Activated CD8-positive, alpha-beta T cell treated with anti-CD3 and anti-CD28 coated beads, Interleukin-2, amount 10 ng/mL, durations not matched to agents 7 days and 5 days (primary cell): Measurements from ENCODE around the gene HSPB6. TPM values are rescaled to one million over a fixed set of nuclear protein-coding genes. Genes with fewer than 3 reads are reported as not detected.
A peak's percentile ranks its signal among the peaks of the same experiment; 100 is the strongest.

ENCODE experiments used
- ATAC-seq: fragments of 150-1000 bp; cut with Tn5 transposase; one replicate; pipeline ENCODE4 v1.10.0; 2021; ENCODE audit warnings: moderate library complexity
- CTCF ChIA-PET: fragments of 350-600 bp; sonication (Branson Sonifier 250); formaldehyde crosslinking; loops from one replicate; lab custom pipeline; 2021; ENCODE audit warnings: antibody characterized with exemption; lab: Charles Lee
- POLR2A ChIA-PET: fragments of 350-600 bp; sonication (Branson Sonifier 250); formaldehyde crosslinking; loops from one replicate; lab custom pipeline; 2021; ENCODE audit warnings: antibody characterized with exemption; lab: Charles Lee
- DNase-seq: peaks from one replicate; pipeline ENCODE4 v3.0.0-alpha.2; 2020
- H3K27ac Mint-ChIP-seq: one replicate; pipeline ENCODE4 v1.8.0; 2021; ENCODE audit warnings: mild to moderate bottlenecking, mixed read lengths
- H3K27me3 Mint-ChIP-seq: one replicate; pipeline ENCODE4 v1.8.0; 2021; ENCODE audit warnings: low read depth, mixed read lengths
- H3K36me3 Mint-ChIP-seq: one replicate; pipeline ENCODE4 v1.8.0; 2021; ENCODE audit warnings: low read depth, mixed read lengths
- H3K4me1 Mint-ChIP-seq: one replicate; pipeline ENCODE4 v1.8.0; 2021; ENCODE audit warnings: low read depth, mixed read lengths
- H3K4me3 Mint-ChIP-seq: one replicate; pipeline ENCODE4 v1.8.0; 2021; ENCODE audit warnings: mild to moderate bottlenecking, mixed read lengths
- H3K9me3 Mint-ChIP-seq: one replicate; pipeline ENCODE4 v1.8.0; 2022; ENCODE audit warnings: mixed read lengths; ENCODE audit not compliant: insufficient read depth
- total RNA-seq, 2 experiments: library from RNA; stranded (reverse); gene quantifications; one replicate each; pipeline ENCODE4 v1.2.3, GENCODE V29; 2021

HSPB6 gene
- total RNA-seq, 2 experiments from 2014 or later: 0.65 TPM; not detected in 1

GRCh38 chr19:35722897-35723296, 33.9 kb downstream of the HSPB6 start:
- DNase-seq: no peak
- no peak for ATAC-seq
- Mint-ChIP-seq H3K4me1 (peaks cover 18% of the 10 kb centered on the region), H3K27me3 (no peaks in the 10 kb centered on the region), H3K9me3 (no peaks in the 10 kb centered on the region), H3K36me3 (peaks cover 66% of the 10 kb centered on the region), H3K27ac (no peak overlapping the region), H3K4me3 (no peak overlapping the region)
- POLR2A ChIA-PET: interaction anchor here (1.3 kb wide), 1 partner anchor 18 kb away, joined by 5 read pairs; no protein-coding TSS in a partner anchor
- CTCF ChIA-PET: interaction anchor here (1.2 to 1.6 kb wide), 2 partner anchors 18 to 28 kb away, joined by 4 read pairs; no protein-coding TSS in a partner anchor

DNA sequence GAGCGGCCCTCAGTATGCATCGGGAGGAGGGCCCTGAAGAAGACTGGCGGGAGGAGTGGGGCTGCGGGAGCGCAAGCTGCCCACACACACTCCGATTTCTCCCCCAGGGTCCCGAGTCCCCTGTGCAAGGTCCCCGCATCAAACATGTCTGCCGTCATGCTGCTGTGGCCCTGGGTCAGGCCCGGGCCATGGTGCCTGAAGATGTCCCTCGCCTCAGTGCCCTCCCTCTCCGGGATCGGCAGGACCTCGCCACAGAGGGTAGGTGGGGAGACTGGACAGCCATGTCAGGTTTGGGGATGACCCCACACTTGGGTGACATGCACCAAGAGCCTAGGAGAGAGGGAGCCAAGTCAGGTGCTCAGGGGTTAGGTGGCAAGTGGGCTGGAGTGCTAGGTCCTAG, 34.4 kb downstream of the HSPB6 start:
- peaks cover 63% of the 10 kb centered on the region for H3K36me3 Mint-ChIP-seq
- H3K27me3 Mint-ChIP-seq: no peaks in the 10 kb centered on the region
- no peak overlapping the region for H3K4me3 Mint-ChIP-seq
- peaks cover 18% of the 10 kb centered on the region for H3K4me1 Mint-ChIP-seq
- ChIA-PET CTCF (interaction anchor here (1.4 kb wide), 1 partner anchor 18 kb away, joined by 3 read pairs; no protein-coding TSS in a partner anchor), POLR2A (interaction anchor here (1.3 kb wide), 1 partner anchor 18 kb away, joined by 3 read pairs; no protein-coding TSS in a partner anchor)
- H3K27ac Mint-ChIP-seq: no peak overlapping the region
- DNase-seq: no peak
- ATAC-seq: no peak
- H3K9me3 Mint-ChIP-seq: no peaks in the 10 kb centered on the region

DNA sequence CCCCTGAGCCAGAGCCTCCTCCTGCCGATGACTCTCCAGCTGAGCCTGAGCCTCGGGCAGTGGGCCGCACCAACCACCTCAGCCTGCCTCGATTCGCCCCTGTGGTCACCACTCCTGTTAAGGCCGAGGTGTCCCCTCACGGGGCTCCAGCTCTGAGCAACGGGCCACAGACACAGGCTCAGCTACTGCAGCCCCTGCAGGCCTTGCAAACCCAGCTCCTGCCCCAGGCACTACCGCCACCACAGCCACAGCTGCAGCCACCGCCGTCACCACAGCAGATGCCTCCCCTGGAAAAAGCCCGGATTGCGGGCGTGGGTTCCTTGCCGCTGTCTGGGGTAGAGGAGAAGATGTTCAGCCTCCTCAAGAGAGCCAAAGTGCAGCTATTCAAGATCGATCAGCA, 35.5 kb downstream of the HSPB6 start:
- peaks cover 22% of the 10 kb centered on the region for H3K4me1 Mint-ChIP-seq
- H3K27me3 Mint-ChIP-seq: no peaks in the 10 kb centered on the region
- H3K4me3 Mint-ChIP-seq: no peak overlapping the region
- no peak for DNase-seq
- POLR2A ChIA-PET: interaction anchor here (1.3 kb wide), 1 partner anchor 19 kb away, joined by 3 read pairs; no protein-coding TSS in a partner anchor
- CTCF ChIA-PET: interaction anchor here (1.4 kb wide), 1 partner anchor 19 kb away, joined by 3 read pairs; no protein-coding TSS in a partner anchor
- H3K27ac Mint-ChIP-seq: no peak overlapping the region
- peaks cover 62% of the 10 kb centered on the region for H3K36me3 Mint-ChIP-seq
- H3K9me3 Mint-ChIP-seq: no peaks in the 10 kb centered on the region
- no peak for ATAC-seq

GRCh38 chr19:35720648-35721047, 36.2 kb downstream of the HSPB6 start:
- Mint-ChIP-seq H3K36me3 (peaks cover 62% of the 10 kb centered on the region), H3K4me3 (no peak overlapping the region)
- POLR2A ChIA-PET: interaction anchor here (0.7 to 0.9 kb wide), 2 partner anchors 16 to 20 kb away, joined by 3 read pairs; no protein-coding TSS in a partner anchor

DNA sequence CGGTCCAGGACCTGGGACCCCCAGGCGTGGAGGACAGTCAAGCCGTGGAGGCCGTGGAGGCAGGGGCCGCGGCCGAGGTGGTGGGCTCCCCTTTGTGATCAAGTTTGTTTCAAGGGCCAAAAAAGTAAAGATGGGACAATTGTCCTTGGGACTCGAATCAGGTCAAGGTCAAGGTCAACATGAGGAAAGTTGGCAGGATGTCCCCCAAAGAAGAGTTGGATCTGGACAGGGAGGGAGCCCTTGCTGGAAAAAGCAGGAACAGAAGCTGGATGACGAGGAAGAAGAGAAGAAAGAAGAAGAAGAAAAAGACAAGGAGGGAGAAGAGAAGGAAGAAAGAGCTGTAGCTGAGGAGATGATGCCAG, 36.7 kb downstream of the HSPB6 start:
- H3K9me3 Mint-ChIP-seq: no peaks in the 10 kb centered on the region
- ChIA-PET CTCF (no interaction called here), POLR2A (interaction anchor here (0.7 to 0.9 kb wide), 2 partner anchors 17 to 20 kb away, joined by 3 read pairs; no protein-coding TSS in a partner anchor)
- no peak for DNase-seq
- no peaks in the 10 kb centered on the region for H3K27me3 Mint-ChIP-seq
- H3K4me3 Mint-ChIP-seq: peak overlapping the region; percentile 50
- ATAC-seq: no peak
- peaks cover 34% of the 10 kb centered on the region for H3K4me1 Mint-ChIP-seq
- H3K27ac Mint-ChIP-seq: peak overlapping the region; percentile 54
- H3K36me3 Mint-ChIP-seq: peaks cover 58% of the 10 kb centered on the region

More at GRCh38 chr19:35720648-35721047, 36.2 kb downstream of the HSPB6 start:
- Mint-ChIP-seq H3K9me3 (no peaks in the 10 kb centered on the region), H3K27me3 (no peaks in the 10 kb centered on the region), H3K4me1 (peaks cover 29% of the 10 kb centered on the region), H3K27ac (no peak overlapping the region)
- CTCF ChIA-PET: no interaction called here
- no peak for DNase-seq
- no peak for ATAC-seq

- DNase-seq (no peak), ATAC-seq (no peak)
- Mint-ChIP-seq H3K9me3 (no peaks in the 10 kb centered on the region), H3K27me3 (no peaks in the 10 kb centered on the region), H3K4me1 (peaks cover 39% of the 10 kb centered on the region), H3K27ac (peak overlapping the region; percentile 94), H3K36me3 (peaks cover 56% of the 10 kb centered on the region), H3K4me3 (peak overlapping the region; percentile 94)
- CTCF ChIA-PET: interaction anchor here (1.0 to 1.9 kb wide), 7 partner anchors 8 to 100 kb away, joined by 3 to 8 read pairs (median 3); no protein-coding TSS in a partner anchor
- POLR2A ChIA-PET: interaction anchor here (0.6 to 1.9 kb wide), 8 partner anchors 7 to 170 kb away, joined by 3 to 14 read pairs (median 4); partner anchors contain the start of genes IGFLR1, PSENEN and U2AF1L4
These were observed 37.2 kb downstream of the HSPB6 start for GRCh38 chr19:35719402-35720162.

- Mint-ChIP-seq H3K4me3 (peak overlapping the region; percentile 94), H3K27ac (peak overlapping the region; percentile 94), H3K9me3 (no peaks in the 10 kb centered on the region), H3K4me1 (peaks cover 50% of the 10 kb centered on the region), H3K36me3 (peaks cover 56% of the 10 kb centered on the region), H3K27me3 (no peaks in the 10 kb centered on the region)
- CTCF ChIA-PET: interaction anchor here (1.0 to 1.9 kb wide), 9 partner anchors 9 to 102 kb away, joined by 3 to 8 read pairs (median 4); partner anchors contain the start of gene U2AF1L4
- ATAC-seq (peak; percentile 2), DNase-seq (peak; percentile 65)
- POLR2A ChIA-PET: interaction anchor here (0.5 to 1.9 kb wide), 11 partner anchors 9 to 208 kb away, joined by 3 to 14 read pairs (median 3); partner anchors contain the start of genes IGFLR1, LIN37, PSENEN and U2AF1L4
These were observed 38.3 kb downstream of the HSPB6 start for GRCh38 chr19:35718345-35719041.

GRCh38 chr19:35717665-35718344, 39.0 kb downstream of the HSPB6 start, which contains the start of gene KMT2B:
KMT2B (plus strand) TSS chr19:35718003; CDS start chr19:35718019, 16 bp downstream.
- ChIA-PET POLR2A (interaction anchor here (0.6 to 1.9 kb wide), 8 partner anchors 13 to 208 kb away, joined by 3 to 14 read pairs (median 3); partner anchors contain the start of genes IGFLR1, LIN37, PSENEN and U2AF1L4), CTCF (interaction anchor here (1.0 to 1.9 kb wide), 5 partner anchors 18 to 102 kb away, joined by 3 to 8 read pairs (median 4); partner anchors contain the start of gene U2AF1L4)
- Mint-ChIP-seq H3K27ac (peak within 1 kb of the TSS; percentile 94), H3K9me3 (no peaks in the 10 kb centered on the region), H3K4me1 (peaks cover 57% of the 10 kb centered on the region), H3K36me3 (peaks cover 50% of the 10 kb centered on the region), H3K27me3 (no peaks in the 10 kb centered on the region), H3K4me3 (peak within 1 kb of the TSS; percentile 94)
- DNase-seq (no peak), ATAC-seq (peak; percentile 1)

DNA sequence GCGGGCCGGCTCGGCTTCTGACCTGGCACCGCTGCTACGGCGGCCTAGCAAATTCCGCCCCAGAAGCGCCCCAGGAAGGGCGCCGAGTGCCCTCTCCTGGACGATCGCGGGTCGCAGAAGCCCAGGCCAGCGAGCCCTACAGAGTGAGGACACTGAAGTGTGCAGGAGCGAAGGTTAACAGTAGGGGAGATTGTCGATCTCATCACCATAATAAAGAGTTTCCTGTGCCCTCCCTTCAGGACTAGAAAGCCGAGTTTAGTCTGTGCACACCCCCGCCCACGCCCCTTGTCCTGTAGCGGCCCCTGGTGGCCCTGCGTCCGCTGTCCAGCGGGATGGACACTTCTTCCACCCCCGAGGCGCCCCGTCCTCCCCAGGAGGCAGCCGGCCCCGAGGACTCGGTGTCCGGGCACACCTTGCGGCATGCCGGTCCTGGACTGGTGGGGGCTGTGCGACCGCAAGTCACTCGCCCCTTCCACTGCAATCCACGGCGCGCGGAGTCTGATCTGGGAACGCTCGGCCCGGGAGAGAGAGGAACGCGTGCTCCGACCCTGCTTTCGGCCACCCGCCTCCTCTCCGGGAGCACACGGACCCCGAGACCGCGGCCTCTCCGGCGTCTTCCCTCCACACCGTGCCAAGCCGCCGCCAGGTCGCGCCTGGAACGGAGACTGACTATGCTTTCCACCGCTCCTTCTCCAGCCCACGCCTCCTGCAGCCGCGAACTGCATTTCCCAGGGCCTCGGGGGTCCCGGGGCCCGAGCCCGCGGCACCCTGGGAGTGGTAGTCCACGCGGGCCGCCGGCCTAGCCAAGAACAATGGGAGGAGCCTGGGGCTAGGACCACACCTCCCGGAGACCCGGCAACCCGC, 39.8 kb downstream of the HSPB6 start:
- Mint-ChIP-seq H3K27ac (peak overlapping the region; percentile 89), H3K4me3 (peak overlapping the region; percentile 83), H3K9me3 (no peaks in the 10 kb centered on the region), H3K4me1 (peaks cover 65% of the 10 kb centered on the region), H3K36me3 (peaks cover 42% of the 10 kb centered on the region), H3K27me3 (no peaks in the 10 kb centered on the region)
- DNase-seq: peak; percentile 97
- ATAC-seq: peak; percentile 77
- CTCF ChIA-PET: interaction anchor here (1.6 to 6.7 kb wide), 3 partner anchors 18 to 28 kb away, joined by 5 to 266 read pairs (median 8); partner anchors contain the start of gene U2AF1L4
- POLR2A ChIA-PET: interaction anchor here (0.6 to 6.7 kb wide), 8 partner anchors 14 to 31 kb away, joined by 3 to 113 read pairs (median 4); partner anchors contain the start of genes IGFLR1, LIN37, PSENEN and U2AF1L4
